ENCODE data around the gene HINFP. TPM values are rescaled to one million over a fixed set of nuclear protein-coding genes. Genes with fewer than 3 reads are reported as not detected.

HINFP gene
- total and polyA plus RNA-seq, 2 of the 8 experiments (the other 6 are each of a cell fraction or from before 2014, with no cell fraction given), result 35.0 to 37.3 TPM

DNA sequence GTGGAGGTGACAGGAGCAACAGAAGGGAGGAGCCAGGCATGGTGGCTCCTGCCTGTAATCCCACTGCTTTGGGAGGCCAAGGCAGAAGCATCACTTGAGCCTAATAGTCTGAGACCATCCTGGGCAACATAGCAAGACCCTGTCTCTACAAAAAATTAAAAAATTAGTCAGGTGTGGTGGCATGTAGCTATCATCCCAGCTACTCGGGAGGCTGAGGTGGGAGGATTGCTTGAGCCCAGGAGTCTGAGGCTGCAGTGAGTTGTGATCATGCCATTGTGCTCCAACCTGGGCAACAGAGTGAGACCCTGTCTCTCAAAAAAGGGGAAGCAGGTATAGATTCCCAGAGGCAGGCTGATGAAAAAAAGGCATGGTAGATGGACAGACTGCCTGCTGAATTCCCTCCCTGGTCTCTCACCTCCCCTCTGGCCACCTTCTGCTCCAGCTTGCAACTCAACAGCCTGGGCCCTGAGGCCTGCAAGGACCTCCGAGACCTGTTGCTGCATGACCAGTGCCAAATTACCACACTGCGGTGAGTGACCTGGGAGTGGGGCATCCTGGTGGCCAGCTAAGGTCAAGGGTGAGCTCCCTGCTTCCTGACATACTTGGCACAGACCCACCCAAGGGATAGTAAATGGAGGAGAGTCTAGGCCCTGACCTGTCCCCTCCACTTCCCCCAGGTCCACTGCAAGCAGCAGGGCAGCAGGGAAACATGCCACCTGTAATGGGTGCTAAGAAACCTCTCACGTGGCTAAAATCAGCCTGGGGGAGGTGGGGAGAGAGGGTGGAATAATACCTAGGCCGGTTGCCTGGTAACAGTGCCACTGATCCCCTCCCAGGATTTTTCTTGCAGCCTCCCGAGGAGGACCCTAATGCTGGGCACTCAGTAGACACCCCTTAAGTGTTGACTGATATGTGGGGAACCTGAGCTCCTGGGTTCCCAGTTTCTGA, 59.6 kb downstream of the HINFP start:
- no peaks in the 10 kb centered on the region for H3K79me2 ChIP-seq (ENCODE audit: control insufficient read depth in 1 of 2, insufficient read depth in 2 of 2, low read length in 2 of 2)
- no peak overlapping the region for H3K14ac ChIP-seq (ENCODE audit: insufficient read length)
- no peak overlapping the region for H2BK12ac ChIP-seq (ENCODE audit: low read depth, low read length)
- no peak overlapping the region for H3K56ac ChIP-seq (replicated peaks; ENCODE audit: insufficient read length, low read depth, low read length)
- H4K8ac ChIP-seq (ENCODE audit: extremely low read depth, insufficient read depth, low read length), result no peak overlapping the region
- peaks cover 0 to 3% (median 0%) of the 10 kb centered on the region in 4 experiments; a peak in 1 of 8 replicates for H3K36me3 ChIP-seq (ENCODE audit: control insufficient read depth in 2 of 4, insufficient read depth in 4 of 4, low read length in 3 of 4)
- no peak overlapping the region for H3K23ac ChIP-seq (ENCODE audit: insufficient read length)
- no peak overlapping the region for H4K91ac ChIP-seq (replicated peaks; ENCODE audit: insufficient read length, low read length)
- H2BK5ac ChIP-seq (ENCODE audit: low read depth, low read length), result no peak overlapping the region
- H4K5ac ChIP-seq (ENCODE audit: insufficient read length, low read depth, low read length), result no peak overlapping the region
- no peak overlapping the region for H3K4ac ChIP-seq (replicated peaks; ENCODE audit: insufficient read length, low read depth, low read length)
- 85% methylated on average over 6 of the region's 6 CpGs; no CpG with 5 or more reads in 1 of the 2 experiments for WGBS, 2 experiments (ENCODE audit: extremely low coverage in 1 of 2, insufficient coverage in 1 of 2, insufficient read length in 1 of 2, insufficient replicate concordance in 2 of 2, low coverage in 1 of 2, low lambda C conversion rate in 2 of 2, missing lambda C conversion rate in 1 of 2)
- peaks cover 0 to 6% of the 10 kb centered on the region in 2 experiments for H4K20me1 ChIP-seq (replicated peaks in 1 of 2; ENCODE audit: control insufficient read depth in 1 of 2, insufficient read depth in 2 of 2, low read length in 2 of 2)
- H2BK15ac ChIP-seq (ENCODE audit: low read length), result no peak overlapping the region
- no peaks in the 10 kb centered on the region; a peak in 1 of 7 replicates for H3K4me1 ChIP-seq (replicated peaks in 1 of 4; ENCODE audit: control insufficient read depth in 3 of 4, insufficient read depth in 4 of 4, low read length in 3 of 4)
- no peak overlapping the region for H2AFZ ChIP-seq (ENCODE audit: low read length)
- no peak overlapping the region for H3K4me3 ChIP-seq (ENCODE audit: extremely low read depth in 1 of 4, insufficient read depth in 2 of 4, low read depth in 3 of 4, low read length in 4 of 4)
- H3K4me2 ChIP-seq (ENCODE audit: insufficient read depth in 1 of 2, low read depth in 2 of 2, low read length in 2 of 2), result no peak overlapping the region
- no peak overlapping the region for H3K27ac ChIP-seq (ENCODE audit: low read depth, low read length)
- no peak overlapping the region for H2AK5ac ChIP-seq (ENCODE audit: low read depth, low read length)
- POLR2A ChIA-PET (ENCODE audit: partially characterized antibody), result interaction anchor here (0.6 to 2.8 kb wide), 8 partner anchors 8 to 86 kb away, joined by 3 to 11 read pairs (median 4); partner anchors contain the start of gene NLRX1
- CTCF ChIA-PET (ENCODE audit: partially characterized antibody), result interaction anchor here (1.1 to 24.3 kb wide), 6 partner anchors 12 to 142 kb away, joined by 3 to 389 read pairs (median 6); partner anchors contain the start of gene ABCG4
- no peak overlapping the region for H3K18ac ChIP-seq (ENCODE audit: extremely low read depth, low read length)
- no peak overlapping the region for H2BK20ac ChIP-seq (ENCODE audit: low read length)
- FAIRE-seq, result no peak
- H3K9me3 ChIP-seq (ENCODE audit: insufficient read depth in 2 of 2, low read depth in 1 of 2, low read length in 1 of 2), result no peaks in the 10 kb centered on the region
- H2BK120ac ChIP-seq (replicated peaks; ENCODE audit: low read depth, low read length), result no peak overlapping the region
- no peaks in the 10 kb centered on the region for H3K23me2 ChIP-seq (ENCODE audit: low read depth, low read length)
- H3K79me1 ChIP-seq (ENCODE audit: low read depth, low read length), result no peaks in the 10 kb centered on the region
- H3K9ac ChIP-seq (replicated peaks in 1 of 4; ENCODE audit: extremely low read depth in 1 of 4, low read depth in 3 of 4, low read length in 3 of 4), result no peak overlapping the region
- no peak for DNase-seq (ENCODE audit: low read depth in 1 of 2, low spot score in 2 of 2)
- no peaks in the 10 kb centered on the region for H3K27me3 ChIP-seq (replicated peaks in 1 of 4; ENCODE audit: control insufficient read depth in 3 of 4, extremely low read depth in 1 of 4, insufficient read depth in 3 of 4, low read length in 3 of 4)
- no peak for TF ChIP-seq JUND (IDR thresholded peaks at IDR 0.05; ENCODE audit: low read length)
- TF ChIP-seq NRF1 (IDR thresholded peaks at IDR 0.05; ENCODE audit: low read depth, low read length), result no peak
- TF ChIP-seq TAF1 (IDR thresholded peaks at IDR 0.05; ENCODE audit: low read depth, low read length), result no peak
- no peak for TF ChIP-seq HDAC6 (IDR thresholded peaks at IDR 0.05; ENCODE audit: low read depth, low read length)
- no peak for TF ChIP-seq PHF8 (conservative IDR thresholded peaks at IDR 0.05; ENCODE audit: low read depth, low read length)
- TF ChIP-seq SP4 (IDR thresholded peaks at IDR 0.05; ENCODE audit: low read length), result no peak
- TF ChIP-seq RXRA (IDR thresholded peaks at IDR 0.05; ENCODE audit: insufficient read depth, low read depth, low read length), result no peak
- no peak for TF ChIP-seq BRCA1 (IDR thresholded peaks at IDR 0.05; ENCODE audit: low read depth, low read length)
- TF ChIP-seq POLR2A (IDR thresholded peaks at IDR 0.05; ENCODE audit: control extremely low read depth in 1 of 2, low read depth in 2 of 2, low read length in 2 of 2), result no peak
- no peak for TF ChIP-seq GTF2F1 (IDR thresholded peaks at IDR 0.05; ENCODE audit: borderline replicate concordance, low read depth, low read length)
- TF ChIP-seq KDM4A (IDR thresholded peaks at IDR 0.05; ENCODE audit: low read depth, low read length, severe bottlenecking), result no peak
- TF ChIP-seq KDM1A (IDR thresholded peaks at IDR 0.05; ENCODE audit: borderline replicate concordance, low read length), result no peak
- TF ChIP-seq KDM5A (IDR thresholded peaks at IDR 0.05; ENCODE audit: low read length), result no peak

Measured in H1 (cell line).